Activated T-cell treated with anti-CD3 and anti-CD28 coated beads, Interleukin-2, amount 50 U/mL, for 4 hours (primary cell): Measurements from ENCODE around the gene PARVA. TPM values are rescaled to one million over a fixed set of nuclear protein-coding genes. Genes with fewer than 3 reads are reported as not detected.

Experiments used
- ATAC-seq, 2 donors: fragments of 200-7000 bp; cut with Tn5 transposase; one replicate each; pipeline ENCODE4 v1.10.0; 2021
- DNase-seq: peaks from one replicate; pipeline ENCODE4 v3.0.0-alpha.2; 2020
- H3K27me3 Mint-ChIP-seq: one replicate; pipeline ENCODE4 v1.8.0; 2021; ENCODE audit warnings: low read depth, mixed read lengths
- H3K36me3 Mint-ChIP-seq: one replicate; pipeline ENCODE4 v1.8.0; 2022; ENCODE audit warnings: mixed read lengths; ENCODE audit not compliant: insufficient read depth
- H3K4me1 Mint-ChIP-seq: one replicate; pipeline ENCODE4 v1.8.0; 2021; ENCODE audit warnings: low read depth, mixed read lengths
- H3K4me3 Mint-ChIP-seq: one replicate; pipeline ENCODE4 v1.8.0; 2021; ENCODE audit warnings: mild to moderate bottlenecking, moderate library complexity, mixed read lengths
- H3K9me3 Mint-ChIP-seq: one replicate; pipeline ENCODE4 v1.8.0; 2021; ENCODE audit warnings: mixed read lengths
- total RNA-seq, 3 donors: library from RNA; stranded (reverse); gene quantifications; one replicate each; pipeline ENCODE4 v1.2.1, GENCODE V29; 2021

Gene PARVA
- total RNA-seq, 3 donors from 2014 or later = 0.11 to 0.76 (median 0.15) TPM

GRCh38 chr11:12544986-12545775 lies 167.8 kb downstream of the PARVA start:
- no peak for ATAC-seq
- Mint-ChIP-seq H3K27me3 (peaks cover 12% of the 10 kb centered on the region), H3K36me3 (no peaks in the 10 kb centered on the region), H3K4me3 (no peak overlapping the region), H3K4me1 (no peaks in the 10 kb centered on the region), H3K9me3 (no peaks in the 10 kb centered on the region)
- DNase-seq = no peak

- Mint-ChIP-seq H3K4me3 (no peak overlapping the region), H3K9me3 (no peaks in the 10 kb centered on the region), H3K36me3 (no peaks in the 10 kb centered on the region), H3K4me1 (no peaks in the 10 kb centered on the region), H3K27me3 (peaks cover 14% of the 10 kb centered on the region)
- DNase-seq = no peak
- no peak for ATAC-seq
These were observed 168.8 kb downstream of the PARVA start for GRCh38 chr11:12546122-12546521.

GRCh38 chr11:12546660-12547059 lies 169.3 kb downstream of the PARVA start:
- DNase-seq = no peak
- H3K9me3 Mint-ChIP-seq = no peaks in the 10 kb centered on the region
- H3K4me3 Mint-ChIP-seq = no peak overlapping the region
- H3K4me1 Mint-ChIP-seq = no peaks in the 10 kb centered on the region
- no peak for ATAC-seq
- H3K36me3 Mint-ChIP-seq = no peaks in the 10 kb centered on the region
- peaks cover 17% of the 10 kb centered on the region for H3K27me3 Mint-ChIP-seq

GRCh38 chr11:12547953-12548650 lies 170.7 kb downstream of the PARVA start:
- Mint-ChIP-seq H3K4me3 (no peak overlapping the region), H3K4me1 (no peaks in the 10 kb centered on the region), H3K27me3 (peaks cover 13% of the 10 kb centered on the region), H3K9me3 (no peaks in the 10 kb centered on the region), H3K36me3 (no peaks in the 10 kb centered on the region)
- ATAC-seq (no peak), DNase-seq (no peak)

GRCh38 chr11:12552692-12553091 lies 175.3 kb downstream of the PARVA start:
- Mint-ChIP-seq H3K9me3 (peaks cover 6% of the 10 kb centered on the region), H3K27me3 (peaks cover 21% of the 10 kb centered on the region), H3K36me3 (no peaks in the 10 kb centered on the region), H3K4me3 (no peak overlapping the region), H3K4me1 (no peaks in the 10 kb centered on the region)
- ATAC-seq = no peak
- DNase-seq = no peak

GRCh38 chr11:12554122-12554521 lies 176.8 kb downstream of the PARVA start:
- no peaks in the 10 kb centered on the region for H3K4me1 Mint-ChIP-seq
- peaks cover 6% of the 10 kb centered on the region for H3K9me3 Mint-ChIP-seq
- H3K27me3 Mint-ChIP-seq = peaks cover 21% of the 10 kb centered on the region
- no peak overlapping the region for H3K4me3 Mint-ChIP-seq
- DNase-seq (no peak), ATAC-seq (no peak)
- no peaks in the 10 kb centered on the region for H3K36me3 Mint-ChIP-seq

- DNase-seq (no peak), ATAC-seq (no peak)
- Mint-ChIP-seq H3K27me3 (peaks cover 21% of the 10 kb centered on the region), H3K4me3 (no peak overlapping the region), H3K9me3 (peaks cover 6% of the 10 kb centered on the region), H3K36me3 (no peaks in the 10 kb centered on the region), H3K4me1 (no peaks in the 10 kb centered on the region)
These were observed 178.8 kb downstream of the PARVA start for GRCh38 chr11:12556155-12556554.

GRCh38 chr11:12556788-12557384 lies 179.5 kb downstream of the PARVA start:
- Mint-ChIP-seq H3K9me3 (peaks cover 6% of the 10 kb centered on the region), H3K4me1 (no peaks in the 10 kb centered on the region), H3K4me3 (no peak overlapping the region), H3K36me3 (no peaks in the 10 kb centered on the region), H3K27me3 (peaks cover 17% of the 10 kb centered on the region)
- ATAC-seq = no peak
- DNase-seq = no peak

- Mint-ChIP-seq H3K4me3 (no peak overlapping the region), H3K9me3 (peaks cover 4% of the 10 kb centered on the region), H3K4me1 (no peaks in the 10 kb centered on the region), H3K36me3 (no peaks in the 10 kb centered on the region), H3K27me3 (peaks cover 17% of the 10 kb centered on the region)
- DNase-seq (no peak), ATAC-seq (no peak)
These were observed 181.6 kb downstream of the PARVA start for GRCh38 chr11:12559011-12559410.

GRCh38 chr11:12560362-12560761 lies 183.0 kb downstream of the PARVA start:
- peaks cover 17% of the 10 kb centered on the region for H3K27me3 Mint-ChIP-seq
- ATAC-seq (no peak), DNase-seq (no peak)
- H3K9me3 Mint-ChIP-seq = no peaks in the 10 kb centered on the region
- no peaks in the 10 kb centered on the region for H3K4me1 Mint-ChIP-seq
- no peaks in the 10 kb centered on the region for H3K36me3 Mint-ChIP-seq
- no peak overlapping the region for H3K4me3 Mint-ChIP-seq

- no peak overlapping the region for H3K4me3 Mint-ChIP-seq
These were observed 183.5 kb downstream of the PARVA start for GRCh38 chr11:12560861-12561260.

GRCh38 chr11:12564012-12564411 lies 186.6 kb downstream of the PARVA start:
- Mint-ChIP-seq H3K4me1 (no peaks in the 10 kb centered on the region), H3K27me3 (peaks cover 24% of the 10 kb centered on the region), H3K4me3 (no peak overlapping the region), H3K36me3 (no peaks in the 10 kb centered on the region), H3K9me3 (no peaks in the 10 kb centered on the region)
- ATAC-seq = no peak
- no peak for DNase-seq

More at GRCh38 chr11:12560861-12561260, 183.5 kb downstream of the PARVA start:
- DNase-seq (no peak), ATAC-seq (no peak)
- Mint-ChIP-seq H3K36me3 (no peaks in the 10 kb centered on the region), H3K4me1 (no peaks in the 10 kb centered on the region), H3K27me3 (peaks cover 15% of the 10 kb centered on the region), H3K9me3 (no peaks in the 10 kb centered on the region)

GRCh38 chr11:12565406-12565805 lies 188.0 kb downstream of the PARVA start:
- Mint-ChIP-seq H3K4me3 (no peak overlapping the region), H3K27me3 (peaks cover 24% of the 10 kb centered on the region), H3K4me1 (no peaks in the 10 kb centered on the region), H3K9me3 (no peaks in the 10 kb centered on the region), H3K36me3 (no peaks in the 10 kb centered on the region)
- ATAC-seq (no peak), DNase-seq (no peak)

- DNase-seq = no peak
- ATAC-seq = no peak
- no peaks in the 10 kb centered on the region for H3K36me3 Mint-ChIP-seq
- H3K4me3 Mint-ChIP-seq = no peak overlapping the region
- H3K4me1 Mint-ChIP-seq = no peaks in the 10 kb centered on the region
- no peaks in the 10 kb centered on the region for H3K9me3 Mint-ChIP-seq
- H3K27me3 Mint-ChIP-seq = peaks cover 22% of the 10 kb centered on the region
These were observed 190.5 kb downstream of the PARVA start for GRCh38 chr11:12567746-12568460.
